ENCODE measurements around the gene RNU6-1. TPM values are rescaled to one million over a fixed set of nuclear protein-coding genes. Genes with fewer than 3 reads are reported as not detected.

RNU6-1 gene
- total RNA-seq, 1 donor from 2014 or later: not detected

DNA sequence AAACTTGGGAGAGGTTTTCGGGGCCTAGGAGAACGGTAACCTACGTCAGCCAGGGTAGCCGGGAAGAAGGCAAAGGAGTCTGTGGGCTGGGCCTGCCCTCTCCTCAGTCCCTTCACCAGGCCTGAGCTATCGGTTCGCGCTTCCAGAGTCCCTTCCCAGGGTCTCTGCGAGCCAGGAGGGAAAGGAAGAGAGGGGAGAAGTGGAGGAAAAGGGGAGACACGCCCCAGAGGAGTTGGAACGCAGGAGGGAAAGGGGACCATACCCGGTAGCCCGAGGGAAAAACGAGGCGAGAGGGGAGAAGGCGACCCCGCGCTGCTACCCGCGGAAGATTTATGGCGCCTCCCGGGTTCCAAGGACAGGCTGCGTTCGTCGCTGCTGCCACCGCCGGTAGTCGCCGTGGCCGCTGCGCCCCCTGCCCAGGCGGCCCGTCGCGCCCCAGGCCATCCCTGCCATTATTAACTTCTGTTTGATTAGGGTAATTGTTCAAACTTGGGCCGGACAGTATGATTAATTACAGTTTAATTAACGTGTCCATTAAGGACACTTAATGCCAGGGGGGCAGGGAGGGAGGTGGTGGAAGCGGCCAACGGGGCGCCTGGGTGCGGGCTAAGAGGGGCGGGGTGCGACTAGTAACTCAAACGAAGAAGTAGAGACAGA is 17.9 kb downstream of the RNU6-1 start:
- Histone ChIP-seq H3K9me3 (no peaks in the 10 kb centered on the region), H3K4me1 (peaks cover 10% of the 10 kb centered on the region), H3K4me3 (no peak overlapping the region), H3K27ac (no peak overlapping the region), H3K36me3 (no peaks in the 10 kb centered on the region), H3K27me3 (peaks cover 79% of the 10 kb centered on the region)
- no peak for ATAC-seq
- TF ChIP-seq, protein P1, sequence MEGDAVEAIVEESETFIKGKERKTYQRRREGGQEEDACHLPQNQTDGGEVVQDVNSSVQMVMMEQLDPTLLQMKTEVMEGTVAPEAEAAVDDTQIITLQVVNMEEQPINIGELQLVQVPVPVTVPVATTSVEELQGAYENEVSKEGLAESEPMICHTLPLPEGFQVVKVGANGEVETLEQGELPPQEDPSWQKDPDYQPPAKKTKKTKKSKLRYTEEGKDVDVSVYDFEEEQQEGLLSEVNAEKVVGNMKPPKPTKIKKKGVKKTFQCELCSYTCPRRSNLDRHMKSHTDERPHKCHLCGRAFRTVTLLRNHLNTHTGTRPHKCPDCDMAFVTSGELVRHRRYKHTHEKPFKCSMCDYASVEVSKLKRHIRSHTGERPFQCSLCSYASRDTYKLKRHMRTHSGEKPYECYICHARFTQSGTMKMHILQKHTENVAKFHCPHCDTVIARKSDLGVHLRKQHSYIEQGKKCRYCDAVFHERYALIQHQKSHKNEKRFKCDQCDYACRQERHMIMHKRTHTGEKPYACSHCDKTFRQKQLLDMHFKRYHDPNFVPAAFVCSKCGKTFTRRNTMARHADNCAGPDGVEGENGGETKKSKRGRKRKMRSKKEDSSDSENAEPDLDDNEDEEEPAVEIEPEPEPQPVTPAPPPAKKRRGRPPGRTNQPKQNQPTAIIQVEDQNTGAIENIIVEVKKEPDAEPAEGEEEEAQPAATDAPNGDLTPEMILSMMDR (IDR thresholded peaks at IDR 0.05): no peak
- intact Hi-C loops (cut with DNase I): no loop called here
- no peak for DNase-seq

DNA sequence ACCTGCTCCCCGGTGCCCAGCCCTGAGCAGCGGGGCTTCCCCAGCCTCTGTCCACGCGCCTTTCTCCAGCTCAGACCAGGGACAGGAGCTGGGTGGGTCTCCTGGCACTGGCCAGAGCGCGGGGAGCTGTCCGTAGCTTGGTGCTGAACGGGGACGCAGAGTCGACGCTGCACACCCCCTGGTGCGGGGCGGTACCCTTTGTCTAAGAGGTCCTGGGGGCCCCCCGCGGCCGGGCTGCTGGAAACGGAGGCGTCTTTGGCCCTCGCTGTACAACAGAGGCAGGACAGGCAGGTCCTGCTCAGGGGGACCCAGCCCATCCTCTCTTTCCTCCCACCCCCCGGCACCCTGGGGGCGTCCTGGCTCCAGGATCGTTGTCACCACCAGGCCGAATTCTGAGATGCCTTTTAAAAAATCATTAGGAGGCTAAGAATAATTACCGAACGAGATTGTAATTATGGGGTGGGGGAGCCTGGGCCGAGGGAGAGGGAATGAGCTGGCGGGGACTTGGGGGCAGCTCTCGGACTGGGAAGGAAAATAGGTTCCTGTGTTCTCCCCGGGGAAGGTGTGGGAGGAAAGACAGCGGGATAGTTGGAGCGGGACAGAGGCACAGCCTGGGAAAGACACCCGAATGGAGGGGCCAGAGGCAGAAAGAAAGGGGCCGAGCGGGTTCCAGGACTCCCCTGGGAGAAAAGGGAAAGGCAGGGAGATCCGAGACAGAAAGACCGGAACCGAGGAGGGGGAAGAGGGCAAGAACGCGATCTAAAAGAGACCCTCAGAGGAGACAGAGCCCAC is 18.7 kb downstream of the RNU6-1 start:
- intact Hi-C loops (cut with DNase I): no loop called here
- H3K9me3 ChIP-seq: no peaks in the 10 kb centered on the region
- TF ChIP-seq, protein P1 (IDR thresholded peaks at IDR 0.05): no peak
- no peak overlapping the region for H3K27ac ChIP-seq
- peaks cover 72% of the 10 kb centered on the region for H3K27me3 ChIP-seq
- H3K4me3 ChIP-seq: no peak overlapping the region
- ATAC-seq: peak; percentile 76
- DNase-seq: peak; percentile 76
- H3K36me3 ChIP-seq: no peaks in the 10 kb centered on the region
- H3K4me1 ChIP-seq: peaks cover 10% of the 10 kb centered on the region

DNA sequence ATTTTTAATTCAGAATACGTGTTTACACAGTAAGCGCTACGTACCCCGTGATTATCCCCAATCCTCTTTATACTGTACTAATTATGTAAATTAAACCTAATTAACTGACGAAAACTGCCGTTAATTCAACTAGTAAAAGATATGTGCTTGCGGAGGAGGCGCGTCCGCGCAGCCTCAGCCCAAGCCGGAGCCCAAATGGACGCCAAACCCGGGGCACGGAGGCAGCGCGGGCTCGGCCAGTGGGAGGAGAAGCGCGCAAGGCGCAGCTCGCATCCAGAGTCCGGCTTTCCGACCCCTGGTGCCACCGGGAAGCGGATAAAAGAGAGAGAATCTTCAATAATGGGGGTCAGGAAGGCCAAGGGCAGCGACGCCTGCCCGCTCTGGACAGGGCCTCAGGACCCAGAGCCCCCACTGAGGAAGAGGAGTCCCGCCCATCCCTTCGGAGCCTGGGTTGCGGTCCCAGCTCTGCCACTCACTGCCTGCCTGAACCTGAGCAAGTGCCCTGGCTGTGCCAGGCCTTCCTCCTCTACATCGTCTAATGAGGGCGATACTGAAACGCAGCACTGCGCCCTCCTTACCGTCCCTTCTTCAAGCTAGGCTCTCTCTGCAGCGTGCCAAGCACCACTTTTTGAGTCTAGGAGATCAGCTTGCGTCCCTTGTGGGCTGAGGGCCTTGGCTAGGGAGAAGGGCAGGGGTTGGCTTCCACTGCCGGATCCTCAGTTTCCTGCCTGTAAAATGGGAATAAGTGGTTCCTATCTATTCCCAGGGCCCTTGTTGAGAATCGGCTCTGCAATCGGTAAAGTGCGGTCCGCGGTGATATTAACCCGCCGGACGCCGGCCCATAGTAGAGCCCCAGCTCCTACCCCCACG is 19.5 kb downstream of the RNU6-1 start:
- H3K27me3 ChIP-seq: peaks cover 64% of the 10 kb centered on the region
- no peak overlapping the region for H3K4me3 ChIP-seq
- TF ChIP-seq, protein P1 (IDR thresholded peaks at IDR 0.05): no peak
- no peak overlapping the region for H3K27ac ChIP-seq
- no peaks in the 10 kb centered on the region for H3K9me3 ChIP-seq
- peaks cover 4% of the 10 kb centered on the region for H3K4me1 ChIP-seq
- no peaks in the 10 kb centered on the region for H3K36me3 ChIP-seq
- DNase-seq: no peak
- intact Hi-C loops (cut with DNase I): no loop called here
- no peak for ATAC-seq

DNA sequence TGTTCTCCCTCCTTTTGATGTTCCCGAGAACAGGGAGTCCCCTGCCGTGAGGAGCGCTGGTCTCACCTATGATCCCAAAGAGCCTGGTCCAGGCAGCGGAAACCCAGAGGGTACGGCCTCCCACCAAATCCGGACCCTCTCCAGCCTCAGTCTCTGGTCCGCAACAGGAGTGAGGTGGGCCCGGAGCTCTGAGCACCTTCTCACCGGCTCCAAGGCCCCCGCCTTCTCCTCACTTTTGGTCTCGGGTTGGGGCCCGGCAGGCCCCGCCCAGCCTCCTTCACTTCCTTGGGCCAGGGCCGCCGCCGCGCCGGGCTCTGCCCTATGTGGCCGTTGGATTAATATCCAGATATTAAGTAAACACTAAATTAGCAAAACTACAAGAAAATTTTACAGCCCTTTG is 20.2 kb downstream of the RNU6-1 start:
- DNase-seq (no peak), ATAC-seq (no peak)
- intact Hi-C loops (cut with DNase I): no loop called here
- no peaks in the 10 kb centered on the region for H3K9me3 ChIP-seq
- no peaks in the 10 kb centered on the region for H3K36me3 ChIP-seq
- no peak overlapping the region for H3K4me3 ChIP-seq
- H3K27me3 ChIP-seq: peaks cover 57% of the 10 kb centered on the region
- TF ChIP-seq, protein P1 (IDR thresholded peaks at IDR 0.05): no peak
- no peak overlapping the region for H3K27ac ChIP-seq
- no peaks in the 10 kb centered on the region for H3K4me1 ChIP-seq

DNA sequence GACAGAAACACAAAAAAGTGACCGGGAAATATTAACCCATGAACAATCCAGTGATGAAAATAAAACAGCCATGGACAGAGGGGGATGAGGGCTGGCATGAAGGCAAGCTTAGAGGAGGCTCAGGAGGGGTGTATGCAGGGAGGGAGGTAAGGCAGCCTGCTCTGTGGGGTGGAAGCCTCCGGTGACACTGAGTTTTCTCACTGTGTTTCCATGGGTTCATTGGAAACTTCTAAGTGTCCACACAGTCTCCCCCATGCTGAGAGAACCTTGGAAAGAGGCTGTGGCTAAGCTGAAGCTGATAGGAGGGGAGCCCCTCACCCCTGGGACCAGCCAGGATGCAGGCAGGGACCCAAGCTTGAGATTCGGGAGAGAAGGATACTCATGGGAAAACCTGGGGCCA is 21.4 kb downstream of the RNU6-1 start:
- Histone ChIP-seq H3K4me3 (no peak overlapping the region), H3K36me3 (no peaks in the 10 kb centered on the region), H3K9me3 (no peaks in the 10 kb centered on the region), H3K27me3 (peaks cover 45% of the 10 kb centered on the region), H3K27ac (no peak overlapping the region), H3K4me1 (no peaks in the 10 kb centered on the region)
- TF ChIP-seq, protein P1 (IDR thresholded peaks at IDR 0.05): no peak
- DNase-seq (no peak), ATAC-seq (no peak)
- intact Hi-C loops (cut with DNase I): no loop called here

Data from upper lobe of right lung (tissue), 1 donor.